HepG2 (cell line): ENCODE results near the gene FKBP8. TPM values are rescaled to one million over a fixed set of nuclear protein-coding genes. Genes with fewer than 3 reads are reported as not detected.

ENCODE experiments used
- AGO2 ChIP-seq: fragments of 200-400 bp; formaldehyde crosslinking; optimal IDR thresholded peaks from 2 replicates; pipeline ENCODE3; 2017; ENCODE audit warnings: mild to moderate bottlenecking, low read depth, low read length, moderate library complexity
- ATRX ChIP-seq: sonication (generic); formaldehyde crosslinking; IDR thresholded peaks from 2 replicates; pipeline ENCODE4 v1.4.0; 2020; ENCODE audit warnings: missing genetic modification reagents, borderline replicate concordance
- EEA1 ChIP-seq: sonication (generic); formaldehyde crosslinking; IDR thresholded peaks from 2 replicates; pipeline ENCODE4 v1.5.1; 2020; ENCODE audit warnings: mild to moderate bottlenecking, missing genetic modification reagents, borderline replicate concordance
- EP300 ChIP-seq, 3 experiments: sonication (generic) in 1 of 3; formaldehyde crosslinking in 1 of 3; IDR thresholded peaks; 2 replicates each; pipeline versions ENCODE4 v1.5.1 to v1.6.1; 2011 to 2020; ENCODE audit warnings: low read depth in 2 of 3, low read length in 2 of 3, borderline replicate concordance in 1 of 3, improper control_type of control experiment in 1 of 3, mild to moderate bottlenecking in 1 of 3, missing genetic modification reagents in 1 of 3, moderate library complexity in 1 of 3
- FOSL2 ChIP-seq: sonication (generic); formaldehyde crosslinking; IDR thresholded peaks from 2 replicates; pipeline ENCODE4 v1.4.0; 2020; ENCODE audit warnings: missing genetic modification reagents
- FOXO1 ChIP-seq: sonication (generic); formaldehyde crosslinking; IDR thresholded peaks from 2 replicates; pipeline ENCODE4 v1.4.0; 2020; ENCODE audit warnings: missing genetic modification reagents
- KAT7 ChIP-seq: IDR thresholded peaks from 2 replicates; pipeline ENCODE4 v1.6.1; 2018; ENCODE audit warnings: borderline replicate concordance, missing compliant biosample characterization
- PCBP2 ChIP-seq: fragments of 200-400 bp; formaldehyde crosslinking; optimal IDR thresholded peaks from 2 replicates; pipeline ENCODE3; 2018; ENCODE audit warnings: low read length, low read depth; ENCODE audit not compliant: poor library complexity, severe bottlenecking
- TBX3 ChIP-seq: fragments of 450-650 bp; IDR thresholded peaks from 2 replicates; pipeline ENCODE4 v1.6.1; 2017; ENCODE audit warnings: antibody characterized with exemption, mild to moderate bottlenecking, inconsistent platforms, borderline replicate concordance
- THYN1 ChIP-seq: sonication (generic); formaldehyde crosslinking; IDR thresholded peaks from 2 replicates; pipeline ENCODE4 v1.8.1; 2023; ENCODE audit warnings: low read depth, mild to moderate bottlenecking, moderate library complexity, missing genetic modification reagents, borderline replicate concordance
- ZNF605 ChIP-seq: sonication (generic); formaldehyde crosslinking; IDR thresholded peaks from 2 replicates; pipeline ENCODE4 v1.8.0; 2022; ENCODE audit warnings: mild to moderate bottlenecking, missing genetic modification reagents
- polyA plus RNA-seq, 8 experiments: library from polyadenylated mRNA; depleted of rRNA in 3 of 8; stranded (reverse) in 7 of 8; unstranded in 1 of 8; fragments of >200 nt; fragmentation: Illumina TruSeq in 4 of 8; extraction: Trizol in 4 of 8; gene quantifications; 2 replicates each; pipeline versions ENCODE4 v1.2.1 to v1.2.3, GENCODE V29; 2011 to 2016; ENCODE audit warnings: low read depth in 4 of 8, missing spikeins in 1 of 8, mixed read lengths in 1 of 8; ENCODE audit not compliant: insufficient read depth in 1 of 8
- total RNA-seq, 5 experiments: library from RNA; depleted of rRNA; stranded (reverse); fragments of >200 nt; fragmentation: Illumina TruSeq; extraction: Trizol; gene quantifications; 2 replicates each; pipeline ENCODE4 v1.2.3, GENCODE V29; 2016; ENCODE audit warnings: low read depth in 1 of 5
- TF ChIP-seq, protein P1 (sequence below), 2 experiments: fragments of 450-650 bp in 1 of 2; sonication (generic) in 1 of 2; formaldehyde crosslinking in 1 of 2; IDR thresholded peaks; 2 replicates each; pipeline versions ENCODE4 v1.6.1 to v1.8.0; 2016 to 2022; ENCODE audit warnings: antibody characterized with exemption in 1 of 2, mild to moderate bottlenecking in 1 of 2, missing genetic modification reagents in 1 of 2
- TF ChIP-seq, protein P2 (sequence below): sonication (generic); formaldehyde crosslinking; IDR thresholded peaks from 2 replicates; pipeline ENCODE4 v1.8.0; 2022; ENCODE audit warnings: mild to moderate bottlenecking, missing genetic modification reagents, moderate library complexity
- TF ChIP-seq, protein P3 (sequence below): sonication (generic); formaldehyde crosslinking; IDR thresholded peaks from 2 replicates; pipeline ENCODE4 v1.4.0; 2020; ENCODE audit warnings: missing genetic modification reagents
- TF ChIP-seq, protein P4 (sequence below): sonication (generic); formaldehyde crosslinking; IDR thresholded peaks from 2 replicates; pipeline ENCODE4 v1.5.0; 2020; ENCODE audit warnings: mild to moderate bottlenecking, low read depth, missing genetic modification reagents, borderline replicate concordance

Gene FKBP8
- total and polyA plus RNA-seq, 2 of the 13 experiments (the other 11 are each of a cell fraction or from before 2014, with no cell fraction given), result 81.7 to 93.9 TPM

DNA sequence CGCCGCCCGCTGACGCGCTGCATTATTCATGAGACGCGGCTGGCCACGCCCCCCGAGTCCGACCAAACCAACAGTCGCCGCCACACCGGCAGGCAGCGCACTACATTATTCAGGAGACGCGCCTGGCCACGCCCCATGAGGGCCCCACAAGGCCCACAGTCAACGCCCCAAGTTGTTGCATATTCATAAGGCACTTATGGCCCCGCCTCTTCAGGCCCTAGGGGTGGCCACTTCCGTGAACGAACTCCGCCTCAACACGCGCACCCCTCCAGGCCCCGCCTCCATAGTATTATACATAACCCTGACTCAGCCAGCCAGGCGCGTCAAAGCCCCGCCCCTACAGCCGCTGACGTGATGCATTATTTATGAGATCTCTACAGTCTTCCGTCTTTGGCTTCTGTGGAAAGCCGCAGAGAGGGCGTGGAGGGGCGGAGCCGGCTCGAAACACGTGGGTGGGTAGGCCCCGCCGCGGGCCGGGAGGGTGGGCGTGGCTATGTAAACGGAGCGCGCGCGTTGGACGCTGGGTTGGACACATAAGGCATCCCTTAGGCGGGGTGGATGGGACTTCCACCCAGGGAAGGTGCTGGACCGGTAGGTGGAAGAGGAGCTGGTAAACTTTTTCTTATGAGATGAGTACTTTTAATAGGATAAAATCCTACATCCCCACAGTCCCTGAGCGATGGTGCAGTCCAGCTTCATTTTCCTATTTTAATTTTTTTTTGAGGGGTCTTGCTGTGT, 21.1 kb downstream of the FKBP8 start (continued):
- TF ChIP-seq, protein P1, sequence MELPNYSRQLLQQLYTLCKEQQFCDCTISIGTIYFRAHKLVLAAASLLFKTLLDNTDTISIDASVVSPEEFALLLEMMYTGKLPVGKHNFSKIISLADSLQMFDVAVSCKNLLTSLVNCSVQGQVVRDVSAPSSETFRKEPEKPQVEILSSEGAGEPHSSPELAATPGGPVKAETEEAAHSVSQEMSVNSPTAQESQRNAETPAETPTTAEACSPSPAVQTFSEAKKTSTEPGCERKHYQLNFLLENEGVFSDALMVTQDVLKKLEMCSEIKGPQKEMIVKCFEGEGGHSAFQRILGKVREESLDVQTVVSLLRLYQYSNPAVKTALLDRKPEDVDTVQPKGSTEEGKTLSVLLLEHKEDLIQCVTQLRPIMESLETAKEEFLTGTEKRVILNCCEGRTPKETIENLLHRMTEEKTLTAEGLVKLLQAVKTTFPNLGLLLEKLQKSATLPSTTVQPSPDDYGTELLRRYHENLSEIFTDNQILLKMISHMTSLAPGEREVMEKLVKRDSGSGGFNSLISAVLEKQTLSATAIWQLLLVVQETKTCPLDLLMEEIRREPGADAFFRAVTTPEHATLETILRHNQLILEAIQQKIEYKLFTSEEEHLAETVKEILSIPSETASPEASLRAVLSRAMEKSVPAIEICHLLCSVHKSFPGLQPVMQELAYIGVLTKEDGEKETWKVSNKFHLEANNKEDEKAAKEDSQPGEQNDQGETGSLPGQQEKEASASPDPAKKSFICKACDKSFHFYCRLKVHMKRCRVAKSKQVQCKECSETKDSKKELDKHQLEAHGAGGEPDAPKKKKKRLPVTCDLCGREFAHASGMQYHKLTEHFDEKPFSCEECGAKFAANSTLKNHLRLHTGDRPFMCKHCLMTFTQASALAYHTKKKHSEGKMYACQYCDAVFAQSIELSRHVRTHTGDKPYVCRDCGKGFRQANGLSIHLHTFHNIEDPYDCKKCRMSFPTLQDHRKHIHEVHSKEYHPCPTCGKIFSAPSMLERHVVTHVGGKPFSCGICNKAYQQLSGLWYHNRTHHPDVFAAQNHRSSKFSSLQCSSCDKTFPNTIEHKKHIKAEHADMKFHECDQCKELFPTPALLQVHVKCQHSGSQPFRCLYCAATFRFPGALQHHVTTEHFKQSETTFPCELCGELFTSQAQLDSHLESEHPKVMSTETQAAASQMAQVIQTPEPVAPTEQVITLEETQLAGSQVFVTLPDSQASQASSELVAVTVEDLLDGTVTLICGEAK (IDR thresholded peaks at IDR 0.05), result no peak
- TF ChIP-seq, protein P1 (CRISPR knock-in tag; IDR thresholded peaks at IDR 0.05), result no peak
- TF ChIP-seq ATRX (CRISPR knock-in tag) (no peak), KAT7 (CRISPR knock-in tag) (no peak), FOSL2 (CRISPR knock-in tag) (peak; percentile 67), TBX3 (no peak), EP300 (IDR thresholded peaks at IDR 0.05; ENCODE audit: low read depth in 2 of 2, low read length in 2 of 2) (0 out of 4 replicates have a peak, but pooled peaks of 1 of the 2 experiments have one; percentile 9), EP300 (CRISPR knock-in tag; IDR thresholded peaks at IDR 0.05; ENCODE audit: borderline replicate concordance) (no peak), EEA1 (CRISPR knock-in tag) (no peak), FOXO1 (CRISPR knock-in tag) (no peak), AGO2 (no peak), THYN1 (CRISPR knock-in tag) (no peak), PCBP2 (no peak), ZNF605 (CRISPR knock-in tag) (no peak; the same call in 1 of the 2 replicates)
- TF ChIP-seq, protein P2, sequence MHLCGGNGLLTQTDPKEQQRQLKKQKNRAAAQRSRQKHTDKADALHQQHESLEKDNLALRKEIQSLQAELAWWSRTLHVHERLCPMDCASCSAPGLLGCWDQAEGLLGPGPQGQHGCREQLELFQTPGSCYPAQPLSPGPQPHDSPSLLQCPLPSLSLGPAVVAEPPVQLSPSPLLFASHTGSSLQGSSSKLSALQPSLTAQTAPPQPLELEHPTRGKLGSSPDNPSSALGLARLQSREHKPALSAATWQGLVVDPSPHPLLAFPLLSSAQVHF (CRISPR knock-in tag), result no peak
- TF ChIP-seq, protein P3, sequence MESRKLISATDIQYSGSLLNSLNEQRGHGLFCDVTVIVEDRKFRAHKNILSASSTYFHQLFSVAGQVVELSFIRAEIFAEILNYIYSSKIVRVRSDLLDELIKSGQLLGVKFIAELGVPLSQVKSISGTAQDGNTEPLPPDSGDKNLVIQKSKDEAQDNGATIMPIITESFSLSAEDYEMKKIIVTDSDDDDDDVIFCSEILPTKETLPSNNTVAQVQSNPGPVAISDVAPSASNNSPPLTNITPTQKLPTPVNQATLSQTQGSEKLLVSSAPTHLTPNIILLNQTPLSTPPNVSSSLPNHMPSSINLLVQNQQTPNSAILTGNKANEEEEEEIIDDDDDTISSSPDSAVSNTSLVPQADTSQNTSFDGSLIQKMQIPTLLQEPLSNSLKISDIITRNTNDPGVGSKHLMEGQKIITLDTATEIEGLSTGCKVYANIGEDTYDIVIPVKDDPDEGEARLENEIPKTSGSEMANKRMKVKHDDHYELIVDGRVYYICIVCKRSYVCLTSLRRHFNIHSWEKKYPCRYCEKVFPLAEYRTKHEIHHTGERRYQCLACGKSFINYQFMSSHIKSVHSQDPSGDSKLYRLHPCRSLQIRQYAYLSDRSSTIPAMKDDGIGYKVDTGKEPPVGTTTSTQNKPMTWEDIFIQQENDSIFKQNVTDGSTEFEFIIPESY, result no peak
- TF ChIP-seq, protein P4, sequence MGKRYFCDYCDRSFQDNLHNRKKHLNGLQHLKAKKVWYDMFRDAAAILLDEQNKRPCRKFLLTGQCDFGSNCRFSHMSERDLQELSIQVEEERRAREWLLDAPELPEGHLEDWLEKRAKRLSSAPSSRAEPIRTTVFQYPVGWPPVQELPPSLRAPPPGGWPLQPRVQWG (CRISPR knock-in tag), result no peak
